Uterus (tissue), 2 donors: ENCODE measurements around the gene CLSTN2.

Experiments
- CTCF ChIP-seq, 4 experiments: fragments of 200-600 bp in 2 of 4; fragments of 450-650 bp in 2 of 4; sonication (generic) in 2 of 4; IDR thresholded peaks; one replicate each; pipeline ENCODE4 v1.5.1; 2016 to 2019; ENCODE audit warnings: antibody characterized with exemption in 4 of 4, mild to moderate bottlenecking in 2 of 4, moderate library complexity in 1 of 4
- POLR2A ChIP-seq, 2 donors: fragments of 450-650 bp; IDR thresholded peaks; one replicate each; pipeline ENCODE4 v1.6.1; 2016; ENCODE audit warnings: antibody characterized with exemption in 2 of 2, mild to moderate bottlenecking in 1 of 2, moderate library complexity in 1 of 2

GRCh38 chr3:140162551-140162950 lies 227.6 kb downstream of the CLSTN2 start:
- no peak for TF ChIP-seq POLR2A (IDR thresholded peaks at IDR 0.05)
- TF ChIP-seq CTCF (IDR thresholded peaks at IDR 0.05): no peak
